IMR-90 (cell line): ENCODE data around the gene CASP6. TPM values are rescaled to one million over a fixed set of nuclear protein-coding genes. Genes with fewer than 3 reads are reported as not detected.

Source experiments
- ATAC-seq: fragments of 200-7000 bp; cut with Tn5 transposase; 2 replicates; pipeline ENCODE4 v1.9.1; 2020; ENCODE audit warnings: low read depth, mild to moderate bottlenecking, moderate library complexity
- BruUV-seq: library from RNA; stranded (reverse); fragments of 400-500 nt; replicated peaks from 2 replicates; lab custom pipeline; 2021; lab: Mats Ljungman, UMichigan
- CTCF ChIA-PET: fragments of 300-600 bp; formaldehyde crosslinking; extraction: SDS; loops from one replicate; lab custom pipeline; 2021; ENCODE audit warnings: antibody characterized with exemption; lab: Yijun Ruan, JAX
- POLR2A ChIA-PET: fragments of 300-600 bp; sonication (Branson Sonifier 250); formaldehyde crosslinking; loops from one replicate; lab custom pipeline; 2022; ENCODE audit warnings: antibody characterized with exemption; ENCODE audit not compliant: unreplicated experiment; lab: Charles Lee
- DNase-seq: peaks from one replicate; pipeline ENCODE4 v3.0.0; 2013
- H2AFZ ChIP-seq: replicated peaks from 2 replicates; pipeline ENCODE3; 2013; ENCODE audit warnings: low read length, mild to moderate bottlenecking; ENCODE audit not compliant: poor library complexity
- H2AK5ac ChIP-seq: 2 replicates; pipeline ENCODE4 v1.6.1; 2013; ENCODE audit warnings: low read depth, low read length, inconsistent platforms
- H2AK9ac ChIP-seq: replicated peaks from 2 replicates; pipeline ENCODE3; 2013; ENCODE audit warnings: mild to moderate bottlenecking, low read depth, low read length, moderate library complexity; ENCODE audit not compliant: poor library complexity
- H2BK120ac ChIP-seq: 2 replicates; pipeline ENCODE4 v1.6.1; 2013; ENCODE audit warnings: low read depth, low read length, inconsistent platforms
- H2BK15ac ChIP-seq: 3 replicates; pipeline ENCODE4 v1.6.1; 2013; ENCODE audit warnings: low read depth, low read length, inconsistent platforms
- H2BK20ac ChIP-seq: 2 replicates; pipeline ENCODE4 v1.6.1; 2013; ENCODE audit warnings: low read depth, mild to moderate bottlenecking, inconsistent platforms, low read length, moderate library complexity
- H2BK5ac ChIP-seq: 2 replicates; pipeline ENCODE4 v1.6.1; 2013; ENCODE audit warnings: mild to moderate bottlenecking, low read depth, low read length, inconsistent platforms; ENCODE audit not compliant: poor library complexity, severe bottlenecking
- H3K14ac ChIP-seq: replicated peaks from 2 replicates; pipeline ENCODE4 v1.6.1; 2013; ENCODE audit warnings: low read depth, low read length, inconsistent platforms
- H3K18ac ChIP-seq: 2 replicates; pipeline ENCODE4 v1.6.1; 2013; ENCODE audit warnings: low read depth, low read length, control low read depth
- H3K23ac ChIP-seq: 2 replicates; pipeline ENCODE4 v1.6.1; 2013; ENCODE audit warnings: low read depth, low read length, inconsistent platforms
- H3K27ac ChIP-seq: 2 replicates; pipeline ENCODE4 v1.5.1; 2013; ENCODE audit warnings: mild to moderate bottlenecking, control low read depth, low read length; ENCODE audit not compliant: insufficient read depth
- H3K27me3 ChIP-seq: 2 replicates; pipeline ENCODE4 v1.6.1; 2013; ENCODE audit warnings: low read length; ENCODE audit not compliant: control insufficient read depth, insufficient read depth
- H3K36me3 ChIP-seq: 2 replicates; pipeline ENCODE4 v1.6.1; 2013; ENCODE audit warnings: low read length, mixed read lengths; ENCODE audit not compliant: control insufficient read depth, insufficient read depth
- H3K4ac ChIP-seq: 2 replicates; pipeline ENCODE4 v1.6.1; 2013; ENCODE audit warnings: low read depth, low read length, inconsistent platforms
- H3K4me1 ChIP-seq: 2 replicates; pipeline ENCODE4 v1.6.1; 2013; ENCODE audit warnings: low read length, mixed read lengths; ENCODE audit not compliant: control insufficient read depth, insufficient read depth
- H3K4me2 ChIP-seq: 2 replicates; pipeline ENCODE4 v1.6.1; 2013; ENCODE audit warnings: low read depth, mild to moderate bottlenecking, control low read depth, low read length, moderate library complexity
- H3K4me3 ChIP-seq: 2 replicates; pipeline ENCODE4 v1.5.1; 2013; ENCODE audit warnings: low read depth, mild to moderate bottlenecking, control low read depth, low read length, moderate library complexity; ENCODE audit not compliant: insufficient read depth
- H3K56ac ChIP-seq: 2 replicates; pipeline ENCODE4 v1.6.1; 2013; ENCODE audit warnings: low read length, inconsistent platforms; ENCODE audit not compliant: insufficient read depth; ENCODE audit errors: extremely low read depth
- H3K79me1 ChIP-seq, 2 experiments: 2 replicates each; pipeline ENCODE4 v1.6.1; 2013; ENCODE audit warnings: low read length in 2 of 2, inconsistent platforms in 1 of 2, low read depth in 1 of 2
- H3K9ac ChIP-seq: 2 replicates; pipeline ENCODE4 v1.6.1; 2013; ENCODE audit warnings: low read depth, low read length, control low read depth
- H3K9me1 ChIP-seq: 2 replicates; pipeline ENCODE4 v1.6.1; 2013; ENCODE audit warnings: low read length, inconsistent platforms; ENCODE audit not compliant: insufficient read depth
- H3K9me3 ChIP-seq: 2 replicates; pipeline ENCODE4 v1.6.1; 2013; ENCODE audit warnings: low read length; ENCODE audit not compliant: control insufficient read depth, insufficient read depth
- H4K20me1 ChIP-seq: 2 replicates; pipeline ENCODE4 v1.6.1; 2013; ENCODE audit warnings: low read length, inconsistent platforms; ENCODE audit not compliant: insufficient read depth
- H4K5ac ChIP-seq: 2 replicates; pipeline ENCODE4 v1.6.1; 2013; ENCODE audit warnings: mild to moderate bottlenecking, low read depth, low read length, control low read depth
- H4K8ac ChIP-seq, 2 experiments: 2 replicates each; pipeline ENCODE4 v1.6.1; 2013; ENCODE audit warnings: low read depth in 2 of 2, low read length in 2 of 2, control low read depth in 1 of 2, inconsistent platforms in 1 of 2
- H4K91ac ChIP-seq: 2 replicates; pipeline ENCODE4 v1.6.1; 2013; ENCODE audit warnings: low read depth, low read length, inconsistent platforms; ENCODE audit not compliant: insufficient read depth
- BHLHE40 ChIP-seq: fragments of 150-350 bp; IDR thresholded peaks from 2 replicates; pipeline ENCODE4 v1.6.1; 2016; ENCODE audit warnings: mild to moderate bottlenecking, low read depth, low read length
- CEBPB ChIP-seq: IDR thresholded peaks from 2 replicates; pipeline ENCODE4 v1.6.1; 2012; ENCODE audit warnings: low read depth, low read length, improper control_type of control experiment
- CHD1 ChIP-seq: IDR thresholded peaks from 2 replicates; pipeline ENCODE4 v1.6.1; 2012; ENCODE audit warnings: low read depth, low read length, improper control_type of control experiment
- ELK1 ChIP-seq: fragments of 150-350 bp; IDR thresholded peaks from 2 replicates; pipeline ENCODE4 v1.6.1; 2016; ENCODE audit warnings: low read depth, mild to moderate bottlenecking, low read length, moderate library complexity, borderline replicate concordance
- FOS ChIP-seq: fragments of 150-350 bp; IDR thresholded peaks from 2 replicates; pipeline ENCODE4 v1.6.1; 2016; ENCODE audit warnings: low read depth, low read length
- MAFK ChIP-seq: IDR thresholded peaks from 2 replicates; pipeline ENCODE4 v1.6.1; 2012; ENCODE audit warnings: low read depth, low read length, improper control_type of control experiment
- MXI1 ChIP-seq: IDR thresholded peaks from 2 replicates; pipeline ENCODE4 v1.6.1; 2012; ENCODE audit warnings: low read depth, mild to moderate bottlenecking, low read length, moderate library complexity, borderline replicate concordance
- NFE2L2 ChIP-seq: fragments of 150-350 bp; IDR thresholded peaks from 2 replicates; pipeline ENCODE4 v1.6.1; 2016; ENCODE audit warnings: low read depth, mild to moderate bottlenecking, low read length
- RCOR1 ChIP-seq: IDR thresholded peaks from 2 replicates; pipeline ENCODE4 v1.6.1; 2012; ENCODE audit warnings: mild to moderate bottlenecking, low read length, improper control_type of control experiment; ENCODE audit not compliant: insufficient replicate concordance
- WGBS, 2 experiments: methylation state at CpG; one replicate each; pipeline versions ENCODE4 v1.1.5 to v1.1.7; 2013; ENCODE audit warnings: missing lambda C conversion rate in 2 of 2; ENCODE audit not compliant: insufficient read length in 1 of 2; ENCODE audit errors: extremely low coverage in 2 of 2; 5-methylcytosine and 5-hydroxymethylcytosine counted together
- dilution Hi-C: fragments of 300-500 bp; cut with HindIII; formaldehyde crosslinking; loops from one replicate; pipeline ENCODE4 v1.14.3; 2018; ENCODE audit warnings: low sequenced_read_pairs; ENCODE audit not compliant: unreplicated experiment
- in situ Hi-C: fragments of 300-500 bp; cut with MboI; formaldehyde crosslinking; loops from 3 replicates; pipeline ENCODE4 v1.14.3; 2019; ENCODE audit warnings: low sequenced_read_pairs, inconsistent platforms, mixed read lengths
- intact Hi-C: fragments of 100-400 bp; cut with micrococcal nuclease; formaldehyde crosslinking; loops from 2 replicates; pipeline ENCODE4 v1.10.0; 2022
- polyA plus RNA-seq, 3 experiments: library from polyadenylated mRNA; depleted of rRNA; stranded (reverse); fragments of >200 nt; gene quantifications; 2 replicates each; pipeline ENCODE4 v1.2.3, GENCODE V29; 2012; ENCODE audit warnings: low replicate concordance in 1 of 3
- total RNA-seq: library from RNA; depleted of rRNA; stranded (reverse); fragments of >200 nt; gene quantifications from 2 replicates; pipeline ENCODE4 v1.2.3, GENCODE V29; 2012
- TF ChIP-seq, protein P1 (sequence below): fragments of 150-350 bp; IDR thresholded peaks from 2 replicates; pipeline ENCODE4 v1.6.1; 2017; ENCODE audit warnings: mild to moderate bottlenecking, antibody characterized with exemption, low read length, low read depth

Gene CASP6
- total and polyA plus RNA-seq, 2 of the 4 experiments (the other 2 are of a cell fraction), result 25.0 to 44.1 TPM

GRCh38 chr4:109701566-109702410 is 1.5 kb downstream of the CASP6 start (continued):
- TF ChIP-seq MXI1, result no peak
- no peak for TF ChIP-seq RCOR1

DNA sequence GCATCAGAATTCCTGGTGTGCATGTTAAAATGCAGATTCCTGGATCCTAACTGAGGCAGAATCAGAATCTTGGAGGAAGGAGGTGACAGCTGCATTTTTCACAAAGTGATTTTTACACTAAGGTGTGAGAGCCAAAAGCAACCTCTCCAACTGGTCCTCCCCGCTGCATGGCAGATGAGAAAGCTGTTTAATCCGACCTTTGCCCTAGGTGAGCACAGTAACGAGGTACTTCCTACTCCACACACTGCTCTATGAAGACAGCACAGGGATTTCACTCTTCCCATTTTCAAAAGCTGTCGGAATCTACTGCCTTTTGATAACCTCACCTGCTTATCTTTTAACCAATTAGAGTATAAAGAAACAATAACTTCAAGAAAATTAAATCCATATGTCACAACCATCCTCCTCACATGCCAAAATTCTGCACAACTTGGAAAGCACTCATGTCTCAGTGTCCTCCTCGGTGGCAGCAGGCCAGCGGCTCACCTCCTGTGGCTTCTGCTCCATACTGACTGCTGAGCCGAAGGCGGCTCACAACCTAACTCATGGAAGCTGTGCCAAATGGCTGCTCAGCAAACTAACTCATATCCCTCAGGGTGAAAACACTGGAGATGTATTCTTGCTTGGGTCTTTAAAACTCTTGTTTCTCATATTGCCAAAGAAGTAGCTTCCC is 3.6 kb downstream of the CASP6 start:
- Histone ChIP-seq H2AK9ac (no peak overlapping the region), H2AFZ (no peak overlapping the region), H3K9me3 (no peaks in the 10 kb centered on the region), H3K27ac (no peak overlapping the region), H3K4me3 (no peak overlapping the region), H3K14ac (no peak overlapping the region), H4K5ac (no peak overlapping the region), H2BK20ac (no peak overlapping the region), H2AK5ac (no peak overlapping the region), H3K79me1 (peaks cover 38 to 44% of the 10 kb centered on the region in 2 experiments), H3K4me1 (peaks cover 7% of the 10 kb centered on the region), H3K23ac (no peak overlapping the region), H2BK5ac (no peak overlapping the region), H2BK15ac (no peak overlapping the region), H3K9ac (no peak overlapping the region), H2BK120ac (no peak overlapping the region), H3K4ac (no peak overlapping the region), H3K36me3 (peaks cover 12% of the 10 kb centered on the region; the same call in 1 of the 2 replicates), H3K18ac (no peak overlapping the region), H4K20me1 (peaks cover 3% of the 10 kb centered on the region), H3K9me1 (peaks cover 18% of the 10 kb centered on the region; the same call in 1 of the 2 replicates), H3K27me3 (no peaks in the 10 kb centered on the region), H3K4me2 (no peak overlapping the region), H4K91ac (no peak overlapping the region), H4K8ac (no peak overlapping the region), H3K56ac (no peak overlapping the region)
- intact Hi-C loops, result loop anchor here (5.0 kb wide), 2 partner anchors 152 to 272 kb away; no protein-coding TSS in a partner anchor
- no TSS peak for BruUV-seq
- ChIA-PET POLR2A (no interaction called here), CTCF (interaction anchor here (0.5 to 1.0 kb wide), 5 partner anchors 11 to 274 kb away, joined by 3 to 8 read pairs (median 3); no protein-coding TSS in a partner anchor)
- dilution Hi-C loops, result no loop called here
- no peak for TF ChIP-seq FOS
- no peak for TF ChIP-seq BHLHE40
- no peak for TF ChIP-seq NFE2L2
- no peak for TF ChIP-seq ELK1
- TF ChIP-seq, protein P1, sequence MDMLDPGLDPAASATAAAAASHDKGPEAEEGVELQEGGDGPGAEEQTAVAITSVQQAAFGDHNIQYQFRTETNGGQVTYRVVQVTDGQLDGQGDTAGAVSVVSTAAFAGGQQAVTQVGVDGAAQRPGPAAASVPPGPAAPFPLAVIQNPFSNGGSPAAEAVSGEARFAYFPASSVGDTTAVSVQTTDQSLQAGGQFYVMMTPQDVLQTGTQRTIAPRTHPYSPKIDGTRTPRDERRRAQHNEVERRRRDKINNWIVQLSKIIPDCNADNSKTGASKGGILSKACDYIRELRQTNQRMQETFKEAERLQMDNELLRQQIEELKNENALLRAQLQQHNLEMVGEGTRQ, result no peak
- TF ChIP-seq MAFK, result no peak
- no peak for TF ChIP-seq CEBPB
- TF ChIP-seq CHD1, result no peak
- WGBS, 2 experiments, result no CpG with 5 or more reads among the region's 8 CpGs
- DNase-seq, result no peak
- no peak for ATAC-seq
- in situ Hi-C loops, result loop anchor here (10.0 kb wide), 1 partner anchor 115 kb away; the partner anchor contains the start of gene GAR1
